Parathyroid adenoma (tissue), 2 donors: ENCODE results near the gene PID1.
"Not testable (repeated sequence)": the region's sequence is repeated elsewhere in the genome, so short reads cannot be mapped to it uniquely, and the experiment has no call there.

Experiments used
- H2AFZ ChIP-seq: fragments of 300-600 bp; sonication (generic); one replicate; pipeline ENCODE4 v1.7.0; 2017; ENCODE audit warnings: antibody characterized with exemption, mild to moderate bottlenecking
- H3K27ac ChIP-seq: fragments of 300-600 bp; sonication (generic); one replicate; pipeline ENCODE4 v1.7.0; 2017
- H3K27me3 ChIP-seq: fragments of 300-600 bp; sonication (generic); one replicate; pipeline ENCODE4 v1.7.0; 2017; ENCODE audit warnings: low read length; ENCODE audit not compliant: control insufficient read depth, insufficient read depth
- H3K36me3 ChIP-seq: fragments of 300-600 bp; sonication (generic); one replicate; pipeline ENCODE4 v1.7.0; 2017; ENCODE audit warnings: low read length; ENCODE audit not compliant: control insufficient read depth, insufficient read depth
- H3K4me1 ChIP-seq: fragments of 300-600 bp; sonication (generic); one replicate; pipeline ENCODE4 v1.7.0; 2017; ENCODE audit warnings: control low read depth
- H3K4me2 ChIP-seq: fragments of 300-600 bp; sonication (generic); one replicate; pipeline ENCODE4 v1.7.0; 2017; ENCODE audit warnings: low read length
- H3K4me3 ChIP-seq: fragments of 300-600 bp; sonication (generic); one replicate; pipeline ENCODE4 v1.7.0; 2017; ENCODE audit warnings: low read depth, low read length
- H3K79me2 ChIP-seq: fragments of 300-600 bp; sonication (generic); one replicate; pipeline ENCODE4 v1.7.0; 2017; ENCODE audit warnings: control low read depth
- H3K9ac ChIP-seq: fragments of 300-600 bp; sonication (generic); one replicate; pipeline ENCODE4 v1.7.0; 2017; ENCODE audit warnings: mild to moderate bottlenecking
- H3K9me3 ChIP-seq: fragments of 300-600 bp; sonication (generic); one replicate; pipeline ENCODE4 v1.7.0; 2017; ENCODE audit warnings: low read length; ENCODE audit not compliant: control insufficient read depth
- CTCF ChIP-seq: fragments of 300-600 bp; sonication (generic); IDR thresholded peaks from one replicate; pipeline ENCODE4 v1.7.0; 2017; ENCODE audit warnings: antibody characterized with exemption, mild to moderate bottlenecking
- donor health status: primary hyperparathyroidism.

PID1 gene

GRCh38 chr2:229083606-229084340 is 187.3 kb downstream of the PID1 start:
- no peaks in the 10 kb centered on the region for H3K4me1 ChIP-seq
- H3K36me3 ChIP-seq, result no peaks in the 10 kb centered on the region
- no peaks in the 10 kb centered on the region for H3K9me3 ChIP-seq
- no peak for TF ChIP-seq CTCF
- H3K9ac ChIP-seq, result no peak overlapping the region
- H2AFZ ChIP-seq, result no peak overlapping the region
- H3K79me2 ChIP-seq, result no peaks in the 10 kb centered on the region
- H3K27ac ChIP-seq, result no peak overlapping the region
- no peak overlapping the region for H3K4me3 ChIP-seq
- no peak overlapping the region for H3K4me2 ChIP-seq
- no peaks in the 10 kb centered on the region for H3K27me3 ChIP-seq

GRCh38 chr2:229081411-229081810 is 189.7 kb downstream of the PID1 start:
- H3K36me3 ChIP-seq, result no peaks in the 10 kb centered on the region
- no peak for TF ChIP-seq CTCF
- no peak overlapping the region for H3K9ac ChIP-seq
- no peaks in the 10 kb centered on the region for H3K27me3 ChIP-seq
- H3K4me2 ChIP-seq, result no peak overlapping the region
- no peaks in the 10 kb centered on the region for H3K79me2 ChIP-seq
- no peaks in the 10 kb centered on the region for H3K4me1 ChIP-seq
- H3K4me3 ChIP-seq, result no peak overlapping the region
- H2AFZ ChIP-seq, result no peak overlapping the region
- no peaks in the 10 kb centered on the region for H3K9me3 ChIP-seq
- no peak overlapping the region for H3K27ac ChIP-seq

GRCh38 chr2:229080172-229080571 is 190.9 kb downstream of the PID1 start:
- H3K9me3 ChIP-seq, result no peaks in the 10 kb centered on the region

GRCh38 chr2:229076886-229077285 is 194.2 kb downstream of the PID1 start:
- not testable (repeated sequence) for H3K4me3 ChIP-seq, H3K27me3 ChIP-seq, H3K36me3 ChIP-seq, H3K4me1 ChIP-seq, H3K79me2 ChIP-seq, H3K4me2 ChIP-seq, H3K27ac ChIP-seq, H2AFZ ChIP-seq, H3K9me3 ChIP-seq, H3K9ac ChIP-seq

More at GRCh38 chr2:229080172-229080571, 190.9 kb downstream of the PID1 start:
- no peak overlapping the region for H2AFZ ChIP-seq
- no peak overlapping the region for H3K9ac ChIP-seq
- no peaks in the 10 kb centered on the region for H3K4me1 ChIP-seq
- H3K79me2 ChIP-seq, result no peaks in the 10 kb centered on the region
- H3K27me3 ChIP-seq, result no peaks in the 10 kb centered on the region
- no peak overlapping the region for H3K27ac ChIP-seq
- no peak for TF ChIP-seq CTCF
- H3K4me2 ChIP-seq, result no peak overlapping the region
- no peaks in the 10 kb centered on the region for H3K36me3 ChIP-seq
- H3K4me3 ChIP-seq, result no peak overlapping the region

GRCh38 chr2:229073935-229074334 is 197.2 kb downstream of the PID1 start:
- Histone ChIP-seq H3K27me3 (no peaks in the 10 kb centered on the region), H3K36me3 (no peaks in the 10 kb centered on the region), H3K4me3 (no peak overlapping the region), H3K27ac (no peak overlapping the region), H3K9ac (no peak overlapping the region), H3K79me2 (no peaks in the 10 kb centered on the region), H3K9me3 (no peaks in the 10 kb centered on the region), H3K4me2 (no peak overlapping the region), H2AFZ (no peak overlapping the region), H3K4me1 (no peaks in the 10 kb centered on the region)
- TF ChIP-seq CTCF, result no peak
